DND-41 (cell line): ENCODE results near the gene SMAD9.

Source experiments
- ATAC-seq: fragments of 200-7000 bp; cut with Tn5 transposase; 3 replicates; pipeline ENCODE4 v1.9.1; 2021; ENCODE audit warnings: low read depth; ENCODE audit not compliant: insufficient read depth
- DNase-seq: peaks from one replicate; pipeline ENCODE4 v3.0.0-alpha.2; 2020
- H2AFZ ChIP-seq: 2 replicates; pipeline ENCODE4 v1.6.0; 2012; ENCODE audit warnings: low read depth, low read length
- H3K27ac ChIP-seq: 2 replicates; pipeline ENCODE4 v1.5.1; 2012; ENCODE audit warnings: low read length, inconsistent platforms
- H3K27me3 ChIP-seq: fragments of 200-600 bp; sonication (generic); 2 replicates; pipeline ENCODE4 v1.6.0; 2012; ENCODE audit warnings: low read length, mild to moderate bottlenecking, inconsistent platforms; ENCODE audit not compliant: insufficient read depth, poor library complexity
- H3K36me3 ChIP-seq: 2 replicates; pipeline ENCODE4 v1.5.1; 2012; ENCODE audit warnings: low read length, inconsistent platforms; ENCODE audit not compliant: insufficient read depth
- H3K4me1 ChIP-seq: 2 replicates; pipeline ENCODE4 v1.5.1; 2012; ENCODE audit warnings: mild to moderate bottlenecking, low read length; ENCODE audit not compliant: insufficient read depth
- H3K4me2 ChIP-seq: 2 replicates; pipeline ENCODE4 v1.6.0; 2012; ENCODE audit warnings: mild to moderate bottlenecking, moderate library complexity, low read length, inconsistent platforms; ENCODE audit not compliant: insufficient read depth
- H3K4me3 ChIP-seq, 2 experiments: fragments of 200-600 bp in 1 of 2; shearing (Covaris generic) in 1 of 2; 2 replicates each; pipeline ENCODE4 v1.5.1; 2012 to 2016; ENCODE audit warnings: inconsistent platforms in 2 of 2, low read length in 2 of 2, mild to moderate bottlenecking in 2 of 2, low read depth in 1 of 2, moderate library complexity in 1 of 2
- H3K79me2 ChIP-seq: 2 replicates; pipeline ENCODE4 v1.6.0; 2012; ENCODE audit warnings: low read length, inconsistent platforms; ENCODE audit not compliant: insufficient read depth
- H3K9ac ChIP-seq: 2 replicates; pipeline ENCODE4 v1.6.0; 2012; ENCODE audit warnings: low read depth, mild to moderate bottlenecking, inconsistent platforms, low read length, moderate library complexity
- H3K9me3 ChIP-seq: 2 replicates; pipeline ENCODE4 v1.5.1; 2012; ENCODE audit warnings: low read length, moderate library complexity, mild to moderate bottlenecking, inconsistent platforms; ENCODE audit not compliant: insufficient read depth, severe bottlenecking
- H4K20me1 ChIP-seq: 2 replicates; pipeline ENCODE4 v1.6.0; 2012; ENCODE audit warnings: low read length; ENCODE audit not compliant: insufficient read depth
- EZH2 ChIP-seq: IDR thresholded peaks from 3 replicates; pipeline ENCODE4 v1.6.1; 2012; ENCODE audit warnings: borderline replicate concordance, low read depth, mild to moderate bottlenecking, moderate library complexity, low read length, inconsistent platforms; ENCODE audit not compliant: severe bottlenecking
- TF ChIP-seq, protein P1 (sequence below): IDR thresholded peaks from 2 replicates; pipeline ENCODE4 v1.5.1; 2012; ENCODE audit warnings: borderline replicate concordance, low read length, moderate library complexity, mild to moderate bottlenecking; ENCODE audit not compliant: poor library complexity, severe bottlenecking; ENCODE audit errors: extremely low read depth

SMAD9 gene

DNA sequence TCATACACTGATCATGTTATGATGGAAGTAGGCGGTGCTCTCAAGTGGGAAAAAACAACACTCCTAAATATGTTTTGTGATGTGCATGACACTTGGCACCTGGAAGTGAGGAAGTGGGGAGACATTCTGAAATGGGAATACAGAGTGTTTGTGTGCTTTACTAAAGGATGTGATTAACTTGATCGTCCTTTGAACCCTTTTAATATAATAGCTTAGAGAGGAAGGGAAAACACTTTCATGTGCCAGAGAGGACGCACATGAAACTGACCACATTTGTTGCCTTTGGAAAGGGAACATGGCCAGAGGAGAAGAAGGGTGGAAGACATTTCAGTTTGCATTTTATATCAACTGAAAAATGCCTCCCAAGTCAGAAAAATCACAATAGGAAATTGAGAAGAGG lies 31.4 kb downstream of the SMAD9 start:
- no peak overlapping the region for H3K9ac ChIP-seq
- H3K4me3 ChIP-seq, result no peak overlapping the region
- H3K4me1 ChIP-seq, result no peaks in the 10 kb centered on the region
- no peak for TF ChIP-seq EZH2
- TF ChIP-seq, protein P1, sequence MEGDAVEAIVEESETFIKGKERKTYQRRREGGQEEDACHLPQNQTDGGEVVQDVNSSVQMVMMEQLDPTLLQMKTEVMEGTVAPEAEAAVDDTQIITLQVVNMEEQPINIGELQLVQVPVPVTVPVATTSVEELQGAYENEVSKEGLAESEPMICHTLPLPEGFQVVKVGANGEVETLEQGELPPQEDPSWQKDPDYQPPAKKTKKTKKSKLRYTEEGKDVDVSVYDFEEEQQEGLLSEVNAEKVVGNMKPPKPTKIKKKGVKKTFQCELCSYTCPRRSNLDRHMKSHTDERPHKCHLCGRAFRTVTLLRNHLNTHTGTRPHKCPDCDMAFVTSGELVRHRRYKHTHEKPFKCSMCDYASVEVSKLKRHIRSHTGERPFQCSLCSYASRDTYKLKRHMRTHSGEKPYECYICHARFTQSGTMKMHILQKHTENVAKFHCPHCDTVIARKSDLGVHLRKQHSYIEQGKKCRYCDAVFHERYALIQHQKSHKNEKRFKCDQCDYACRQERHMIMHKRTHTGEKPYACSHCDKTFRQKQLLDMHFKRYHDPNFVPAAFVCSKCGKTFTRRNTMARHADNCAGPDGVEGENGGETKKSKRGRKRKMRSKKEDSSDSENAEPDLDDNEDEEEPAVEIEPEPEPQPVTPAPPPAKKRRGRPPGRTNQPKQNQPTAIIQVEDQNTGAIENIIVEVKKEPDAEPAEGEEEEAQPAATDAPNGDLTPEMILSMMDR, result no peak
- no peaks in the 10 kb centered on the region for H3K9me3 ChIP-seq
- no peaks in the 10 kb centered on the region for H3K79me2 ChIP-seq
- H2AFZ ChIP-seq, result no peak overlapping the region
- H4K20me1 ChIP-seq, result no peaks in the 10 kb centered on the region
- no peak overlapping the region for H3K27ac ChIP-seq
- H3K4me2 ChIP-seq, result no peak overlapping the region
- DNase-seq, result no peak
- H3K36me3 ChIP-seq, result no peaks in the 10 kb centered on the region
- H3K27me3 ChIP-seq, result peaks cover 4% of the 10 kb centered on the region
- ATAC-seq, result no peak

DNA sequence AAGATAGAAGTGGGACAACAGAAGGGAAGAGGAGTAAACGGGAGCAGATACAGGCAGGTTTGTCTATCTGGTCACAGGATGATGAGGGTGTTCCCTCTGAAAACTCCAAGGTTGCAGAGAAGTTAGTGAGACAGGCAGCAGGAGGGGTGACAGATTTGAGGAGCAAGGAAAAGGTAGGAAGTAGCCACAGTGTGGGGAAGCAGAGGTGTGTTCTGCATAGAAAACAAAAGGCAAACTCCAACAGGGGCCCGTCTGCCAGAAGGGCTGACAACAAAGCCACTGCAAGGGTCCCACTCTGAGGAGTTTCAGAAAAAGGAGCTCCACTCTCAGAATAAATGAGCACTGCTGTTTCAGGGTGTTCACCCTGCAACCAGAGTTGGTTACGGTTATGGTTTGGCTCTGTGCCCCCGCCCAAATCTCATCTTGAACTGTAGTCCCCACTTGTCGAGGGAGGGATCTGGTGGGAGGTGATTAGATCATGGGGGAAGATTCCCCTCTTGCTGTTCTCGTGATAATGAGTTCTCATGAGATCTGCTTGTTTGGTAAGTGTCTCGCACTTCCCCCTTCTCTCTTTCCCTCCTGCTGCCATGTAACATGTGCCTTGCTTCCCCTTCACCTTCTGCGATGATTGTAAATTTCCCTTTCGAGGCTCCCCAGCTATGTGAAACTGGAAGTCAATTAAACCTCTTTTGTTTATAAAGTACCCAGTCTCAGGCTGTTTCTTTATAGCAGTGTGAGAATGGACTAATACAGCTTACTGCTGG lies 32.1 kb downstream of the SMAD9 start:
- no peaks in the 10 kb centered on the region for H3K79me2 ChIP-seq
- DNase-seq (no peak), ATAC-seq (no peak)
- TF ChIP-seq, protein P1, result no peak
- no peak for TF ChIP-seq EZH2
- no peaks in the 10 kb centered on the region for H3K36me3 ChIP-seq
- peaks cover 4% of the 10 kb centered on the region for H3K27me3 ChIP-seq
- H4K20me1 ChIP-seq, result no peaks in the 10 kb centered on the region
- H3K4me1 ChIP-seq, result no peaks in the 10 kb centered on the region
- no peak overlapping the region for H3K4me3 ChIP-seq
- H3K4me2 ChIP-seq, result no peak overlapping the region
- H3K27ac ChIP-seq, result no peak overlapping the region
- H2AFZ ChIP-seq, result no peak overlapping the region
- no peaks in the 10 kb centered on the region for H3K9me3 ChIP-seq
- no peak overlapping the region for H3K9ac ChIP-seq

DNA sequence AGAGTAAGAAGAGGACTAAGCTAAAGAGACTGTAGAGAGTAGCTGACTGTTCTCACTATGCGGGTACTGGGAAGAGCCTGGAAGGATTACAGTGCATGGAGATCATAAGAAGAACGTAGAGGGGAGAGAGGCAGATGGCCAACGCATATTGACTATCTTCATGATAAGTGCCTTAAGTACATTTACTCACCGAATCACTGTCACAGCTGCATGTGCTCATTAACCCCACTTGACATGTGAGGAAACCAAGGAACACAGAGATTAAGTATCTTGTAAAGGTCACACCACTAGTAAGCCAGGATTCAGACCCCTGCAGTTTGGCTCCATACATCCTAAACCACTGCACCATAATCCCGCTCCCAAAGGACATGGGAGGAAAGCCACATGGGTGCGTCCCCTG lies 34.1 kb downstream of the SMAD9 start:
- Histone ChIP-seq H4K20me1 (no peaks in the 10 kb centered on the region), H2AFZ (no peak overlapping the region), H3K27ac (no peak overlapping the region), H3K36me3 (no peaks in the 10 kb centered on the region), H3K4me1 (no peaks in the 10 kb centered on the region), H3K4me2 (no peak overlapping the region), H3K4me3 (no peak overlapping the region), H3K9me3 (no peaks in the 10 kb centered on the region), H3K79me2 (no peaks in the 10 kb centered on the region), H3K9ac (no peak overlapping the region), H3K27me3 (peaks cover 3% of the 10 kb centered on the region)
- ATAC-seq, result no peak
- TF ChIP-seq EZH2, result no peak
- TF ChIP-seq, protein P1, result no peak
- no peak for DNase-seq
